HEK293 (cell line): ENCODE data around the gene KDM2B.

Experiments used
- BCL11B ChIP-seq: fragments of 450-650 bp; formaldehyde crosslinking; IDR thresholded peaks from 2 replicates; pipeline ENCODE4 v1.5.1; 2016; ENCODE audit warnings: low read depth, missing biosample characterization, missing genetic modification characterization
- GFI1B ChIP-seq: fragments of 450-650 bp; formaldehyde crosslinking; IDR thresholded peaks from 2 replicates; pipeline ENCODE4 v1.5.1; 2016; ENCODE audit warnings: missing biosample characterization, missing genetic modification characterization
- GLI4 ChIP-seq: fragments of 450-650 bp; formaldehyde crosslinking; IDR thresholded peaks from 2 replicates; pipeline ENCODE4 v1.5.1; 2016; ENCODE audit warnings: missing biosample characterization, missing genetic modification characterization
- HOXC10 ChIP-seq: sonication (generic); formaldehyde crosslinking; IDR thresholded peaks from 2 replicates; pipeline ENCODE4 v1.8.1; 2023; ENCODE audit warnings: mild to moderate bottlenecking, missing genetic modification reagents
- IKZF3 ChIP-seq: fragments of 450-650 bp; IDR thresholded peaks from 2 replicates; pipeline ENCODE4 v1.5.0; 2018; ENCODE audit warnings: missing biosample characterization, mild to moderate bottlenecking, missing genetic modification characterization, moderate library complexity
- KLF16 ChIP-seq: fragments of 450-650 bp; formaldehyde crosslinking; IDR thresholded peaks from 2 replicates; pipeline ENCODE4 v1.5.1; 2017; ENCODE audit warnings: missing biosample characterization, missing genetic modification characterization
- SETDB1 ChIP-seq: IDR thresholded peaks from one replicate; pipeline ENCODE4 v1.6.1; 2017; ENCODE audit warnings: mild to moderate bottlenecking, low read length, moderate library complexity, mixed read lengths; ENCODE audit not compliant: insufficient read length
- SP2 ChIP-seq: fragments of 450-650 bp; formaldehyde crosslinking; IDR thresholded peaks from 2 replicates; pipeline ENCODE4 v1.5.1; 2016; ENCODE audit warnings: missing biosample characterization, missing genetic modification characterization
- SP3 ChIP-seq: fragments of 450-650 bp; formaldehyde crosslinking; IDR thresholded peaks from 2 replicates; pipeline ENCODE4 v1.5.1; 2016; ENCODE audit warnings: missing biosample characterization, missing genetic modification characterization
- TCF7L2 ChIP-seq: IDR thresholded peaks from 2 replicates; pipeline ENCODE4 v1.6.1; 2011; ENCODE audit warnings: low read depth, mild to moderate bottlenecking, inconsistent platforms, low read length, moderate library complexity, borderline replicate concordance
- ZBTB17 ChIP-seq: fragments of 450-650 bp; formaldehyde crosslinking; IDR thresholded peaks from 2 replicates; pipeline ENCODE4 v1.5.1; 2016; ENCODE audit warnings: missing biosample characterization, missing genetic modification characterization
- ZBTB20 ChIP-seq: fragments of 450-650 bp; formaldehyde crosslinking; IDR thresholded peaks from 2 replicates; pipeline ENCODE4 v1.5.1; 2016; ENCODE audit warnings: missing biosample characterization, missing genetic modification characterization
- ZBTB48 ChIP-seq: fragments of 450-650 bp; formaldehyde crosslinking; IDR thresholded peaks from 2 replicates; pipeline ENCODE4 v1.5.1; 2016; ENCODE audit warnings: missing biosample characterization, missing genetic modification characterization
- ZBTB8A ChIP-seq: fragments of 450-650 bp; formaldehyde crosslinking; IDR thresholded peaks from 2 replicates; pipeline ENCODE4 v1.5.1; 2016; ENCODE audit warnings: missing biosample characterization, missing genetic modification characterization
- ZFP3 ChIP-seq: fragments of 450-650 bp; formaldehyde crosslinking; IDR thresholded peaks from 2 replicates; pipeline ENCODE4 v1.5.1; 2016; ENCODE audit warnings: low read depth, missing biosample characterization, missing genetic modification characterization
- ZNF23 ChIP-seq: fragments of 450-650 bp; formaldehyde crosslinking; IDR thresholded peaks from 2 replicates; pipeline ENCODE4 v1.5.1; 2016; ENCODE audit warnings: missing biosample characterization, missing genetic modification characterization, borderline replicate concordance
- ZNF274 ChIP-seq, 2 experiments: fragments of 200-500 bp in 1 of 2; fragments of 450-650 bp in 1 of 2; sonication (Bioruptor generic) in 1 of 2; formaldehyde crosslinking in 1 of 2; IDR thresholded peaks; 2 replicates each; pipeline versions ENCODE4 v1.5.1 to v1.6.1; 2014 to 2016; ENCODE audit warnings: borderline replicate concordance in 1 of 2, inconsistent platforms in 1 of 2, low read length in 1 of 2, missing biosample characterization in 1 of 2, missing genetic modification characterization in 1 of 2
- ZNF302 ChIP-seq: fragments of 450-650 bp; formaldehyde crosslinking; IDR thresholded peaks from 2 replicates; pipeline ENCODE4 v1.5.1; 2016; ENCODE audit warnings: missing biosample characterization, missing genetic modification characterization, low read depth
- ZNF354C ChIP-seq: fragments of 450-650 bp; formaldehyde crosslinking; IDR thresholded peaks from 2 replicates; pipeline ENCODE4 v1.5.1; 2016; ENCODE audit warnings: missing biosample characterization, missing genetic modification characterization, low read depth, borderline replicate concordance
- ZNF501 ChIP-seq: fragments of 450-650 bp; formaldehyde crosslinking; IDR thresholded peaks from 2 replicates; pipeline ENCODE4 v1.5.1; 2016; ENCODE audit warnings: missing biosample characterization, missing genetic modification characterization
- ZNF585B ChIP-seq: fragments of 450-650 bp; formaldehyde crosslinking; IDR thresholded peaks from 2 replicates; pipeline ENCODE4 v1.5.1; 2016; ENCODE audit warnings: missing biosample characterization, missing genetic modification characterization
- ZNF600 ChIP-seq: fragments of 450-650 bp; formaldehyde crosslinking; IDR thresholded peaks from 2 replicates; pipeline ENCODE4 v1.5.1; 2016; ENCODE audit warnings: missing biosample characterization, missing genetic modification characterization
- ZNF629 ChIP-seq: fragments of 450-650 bp; formaldehyde crosslinking; IDR thresholded peaks from 2 replicates; pipeline ENCODE4 v1.5.1; 2017; ENCODE audit warnings: missing biosample characterization, missing genetic modification characterization
- ZNF654 ChIP-seq: fragments of 450-650 bp; formaldehyde crosslinking; IDR thresholded peaks from 2 replicates; pipeline ENCODE4 v1.5.1; 2016; ENCODE audit warnings: low read depth, missing biosample characterization, missing genetic modification characterization
- ZNF660 ChIP-seq: fragments of 450-650 bp; IDR thresholded peaks from 2 replicates; pipeline ENCODE4 v1.5.1; 2018; ENCODE audit warnings: missing biosample characterization, mild to moderate bottlenecking, missing genetic modification characterization
- ZNF664 ChIP-seq: fragments of 450-650 bp; formaldehyde crosslinking; IDR thresholded peaks from 2 replicates; pipeline ENCODE4 v1.5.1; 2016; ENCODE audit warnings: missing biosample characterization, missing genetic modification characterization
- ZNF791 ChIP-seq: fragments of 450-650 bp; formaldehyde crosslinking; IDR thresholded peaks from 2 replicates; pipeline ENCODE4 v1.5.1; 2016; ENCODE audit warnings: missing biosample characterization, missing genetic modification characterization
- ZNF843 ChIP-seq: fragments of 450-650 bp; formaldehyde crosslinking; IDR thresholded peaks from 2 replicates; pipeline ENCODE4 v1.5.1; 2016; ENCODE audit warnings: missing biosample characterization, missing genetic modification characterization
- TF ChIP-seq, protein P1 (sequence below): fragments of 450-650 bp; formaldehyde crosslinking; conservative IDR thresholded peaks from 2 replicates; pipeline ENCODE4 v1.5.1; 2016; ENCODE audit warnings: low read depth, missing biosample characterization, missing genetic modification characterization
- TF ChIP-seq, protein P2 (sequence below): fragments of 450-650 bp; formaldehyde crosslinking; IDR thresholded peaks from 2 replicates; pipeline ENCODE4 v1.5.1; 2016; ENCODE audit warnings: missing biosample characterization, missing genetic modification characterization
- TF ChIP-seq, protein P3 (sequence below): fragments of 450-650 bp; formaldehyde crosslinking; IDR thresholded peaks from 2 replicates; pipeline ENCODE4 v1.5.1; 2016; ENCODE audit warnings: missing biosample characterization, missing genetic modification characterization
- TF ChIP-seq, protein P4 (sequence below): fragments of 450-650 bp; formaldehyde crosslinking; IDR thresholded peaks from 2 replicates; pipeline ENCODE4 v1.5.1; 2016; ENCODE audit warnings: missing biosample characterization, missing genetic modification characterization

KDM2B gene

DNA sequence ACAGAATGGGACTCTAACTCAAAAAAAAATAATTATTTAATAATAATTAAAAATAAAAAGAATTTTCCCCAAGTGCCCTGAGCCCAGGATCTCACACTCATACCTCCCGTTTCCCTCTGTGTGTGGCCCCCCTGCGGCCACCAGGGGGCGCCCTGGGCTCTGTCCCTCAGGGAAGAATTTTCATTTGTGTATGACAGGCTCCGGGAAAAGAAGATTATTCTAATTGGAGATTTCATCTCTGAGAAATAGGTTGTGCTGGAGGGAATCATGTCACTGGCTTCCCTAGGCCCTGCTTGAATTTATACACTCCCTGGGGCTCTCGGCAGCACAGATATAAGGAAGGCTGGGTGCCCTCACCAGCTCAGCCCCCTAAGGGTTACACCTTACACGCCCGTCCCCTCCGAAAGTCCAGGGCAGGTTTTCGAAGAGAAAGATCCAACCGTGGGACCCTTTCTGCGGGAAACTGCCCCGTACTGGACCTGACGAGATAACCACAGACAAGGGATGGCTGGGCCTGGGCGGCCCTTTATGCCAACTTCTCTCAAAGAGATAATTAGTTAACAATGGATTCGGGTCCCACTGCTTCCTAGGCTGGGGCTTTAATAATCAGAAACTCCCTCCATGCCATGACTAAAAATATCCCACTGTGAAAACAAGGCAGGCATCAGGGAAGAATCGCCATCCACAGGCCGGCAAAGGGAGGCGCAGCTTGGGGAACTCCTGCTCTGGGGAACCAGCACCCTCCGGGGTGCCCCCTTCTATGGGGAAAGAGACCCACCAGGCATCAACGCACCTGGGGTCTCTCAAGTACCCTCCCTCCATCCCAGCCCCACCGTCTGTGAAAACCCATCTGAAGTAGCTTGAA is 80.7 kb downstream of the KDM2B start (continued):
- TF ChIP-seq BCL11B (tag by site-specific recombination), result no peak
- peak; percentile 60 for TF ChIP-seq ZBTB17 (tag by site-specific recombination)
- peak; percentile 60; the same call in 1 of the 2 replicates for TF ChIP-seq ZBTB48 (tag by site-specific recombination)
- TF ChIP-seq TCF7L2, result no peak
- TF ChIP-seq ZNF585B, result no peak
- TF ChIP-seq ZNF302 (tag by site-specific recombination), result no peak
- TF ChIP-seq HOXC10 (CRISPR knock-in tag), result no peak
- no peak for TF ChIP-seq SETDB1
- no peak for TF ChIP-seq ZNF354C (tag by site-specific recombination)
- no peak for TF ChIP-seq ZFP3 (tag by site-specific recombination)
- TF ChIP-seq, protein P1, sequence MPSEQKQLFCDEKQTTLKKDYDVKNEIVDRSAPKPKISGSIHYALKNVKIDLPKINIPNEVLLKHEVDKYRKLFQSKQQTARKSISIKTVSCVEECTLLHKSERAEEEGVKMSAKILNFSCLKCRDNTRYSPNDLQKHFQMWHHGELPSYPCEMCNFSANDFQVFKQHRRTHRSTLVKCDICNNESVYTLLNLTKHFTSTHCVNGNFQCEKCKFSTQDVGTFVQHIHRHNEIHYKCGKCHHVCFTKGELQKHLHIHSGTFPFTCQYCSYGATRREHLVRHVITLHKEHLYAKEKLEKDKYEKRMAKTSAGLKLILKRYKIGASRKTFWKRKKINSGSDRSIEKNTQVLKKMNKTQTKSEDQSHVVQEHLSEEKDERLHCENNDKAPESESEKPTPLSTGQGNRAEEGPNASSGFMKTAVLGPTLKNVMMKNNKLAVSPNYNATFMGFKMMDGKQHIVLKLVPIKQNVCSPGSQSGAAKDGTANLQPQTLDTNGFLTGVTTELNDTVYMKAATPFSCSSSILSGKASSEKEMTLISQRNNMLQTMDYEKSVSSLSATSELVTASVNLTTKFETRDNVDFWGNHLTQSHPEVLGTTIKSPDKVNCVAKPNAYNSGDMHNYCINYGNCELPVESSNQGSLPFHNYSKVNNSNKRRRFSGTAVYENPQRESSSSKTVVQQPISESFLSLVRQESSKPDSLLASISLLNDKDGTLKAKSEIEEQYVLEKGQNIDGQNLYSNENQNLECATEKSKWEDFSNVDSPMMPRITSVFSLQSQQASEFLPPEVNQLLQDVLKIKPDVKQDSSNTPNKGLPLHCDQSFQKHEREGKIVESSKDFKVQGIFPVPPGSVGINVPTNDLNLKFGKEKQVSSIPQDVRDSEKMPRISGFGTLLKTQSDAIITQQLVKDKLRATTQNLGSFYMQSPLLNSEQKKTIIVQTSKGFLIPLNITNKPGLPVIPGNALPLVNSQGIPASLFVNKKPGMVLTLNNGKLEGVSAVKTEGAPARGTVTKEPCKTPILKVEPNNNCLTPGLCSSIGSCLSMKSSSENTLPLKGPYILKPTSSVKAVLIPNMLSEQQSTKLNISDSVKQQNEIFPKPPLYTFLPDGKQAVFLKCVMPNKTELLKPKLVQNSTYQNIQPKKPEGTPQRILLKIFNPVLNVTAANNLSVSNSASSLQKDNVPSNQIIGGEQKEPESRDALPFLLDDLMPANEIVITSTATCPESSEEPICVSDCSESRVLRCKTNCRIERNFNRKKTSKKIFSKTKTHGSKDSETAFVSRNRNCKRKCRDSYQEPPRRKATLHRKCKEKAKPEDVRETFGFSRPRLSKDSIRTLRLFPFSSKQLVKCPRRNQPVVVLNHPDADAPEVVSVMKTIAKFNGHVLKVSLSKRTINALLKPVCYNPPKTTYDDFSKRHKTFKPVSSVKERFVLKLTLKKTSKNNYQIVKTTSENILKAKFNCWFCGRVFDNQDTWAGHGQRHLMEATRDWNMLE (tag by site-specific recombination), result no peak
- TF ChIP-seq, protein P2, sequence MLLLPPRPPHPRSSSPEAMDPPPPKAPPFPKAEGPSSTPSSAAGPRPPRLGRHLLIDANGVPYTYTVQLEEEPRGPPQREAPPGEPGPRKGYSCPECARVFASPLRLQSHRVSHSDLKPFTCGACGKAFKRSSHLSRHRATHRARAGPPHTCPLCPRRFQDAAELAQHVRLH, result no peak
- TF ChIP-seq SP3 (tag by site-specific recombination), result no peak
- peak; percentile 61 for TF ChIP-seq IKZF3 (tag by site-specific recombination)
- no peak for TF ChIP-seq GFI1B (tag by site-specific recombination)
- 0 out of 2 replicates have a peak, but pooled peaks have one; percentile 17 for TF ChIP-seq ZNF629 (tag by site-specific recombination)
- no peak for TF ChIP-seq ZNF501 (tag by site-specific recombination)
- TF ChIP-seq ZNF791, result no peak
- TF ChIP-seq ZNF600 (tag by site-specific recombination), result no peak
- TF ChIP-seq, protein P3, sequence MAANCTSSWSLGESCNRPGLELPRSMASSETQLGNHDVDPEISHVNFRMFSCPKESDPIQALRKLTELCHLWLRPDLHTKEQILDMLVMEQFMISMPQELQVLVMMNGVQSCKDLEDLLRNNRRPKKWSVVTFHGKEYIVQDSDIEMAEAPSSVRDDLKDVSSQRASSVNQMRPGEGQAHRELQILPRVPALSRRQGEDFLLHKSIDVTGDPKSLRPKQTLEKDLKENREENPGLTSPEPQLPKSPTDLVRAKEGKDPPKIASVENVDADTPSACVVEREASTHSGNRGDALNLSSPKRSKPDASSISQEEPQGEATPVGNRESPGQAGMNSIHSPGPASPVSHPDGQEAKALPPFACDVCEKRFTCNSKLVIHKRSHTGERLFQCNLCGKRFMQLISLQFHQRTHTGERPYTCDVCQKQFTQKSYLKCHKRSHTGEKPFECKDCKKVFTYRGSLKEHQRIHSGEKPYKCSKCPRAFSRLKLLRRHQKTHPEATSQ (tag by site-specific recombination), result no peak
- TF ChIP-seq ZNF843 (tag by site-specific recombination), result no peak
- 0 out of 2 replicates have a peak, but pooled peaks have one; percentile 48 for TF ChIP-seq ZNF660 (tag by site-specific recombination)
- TF ChIP-seq ZBTB20 (tag by site-specific recombination), result peak; percentile 57
- no peak for TF ChIP-seq GLI4
- no peak for TF ChIP-seq ZNF664 (tag by site-specific recombination)
- TF ChIP-seq, protein P4, sequence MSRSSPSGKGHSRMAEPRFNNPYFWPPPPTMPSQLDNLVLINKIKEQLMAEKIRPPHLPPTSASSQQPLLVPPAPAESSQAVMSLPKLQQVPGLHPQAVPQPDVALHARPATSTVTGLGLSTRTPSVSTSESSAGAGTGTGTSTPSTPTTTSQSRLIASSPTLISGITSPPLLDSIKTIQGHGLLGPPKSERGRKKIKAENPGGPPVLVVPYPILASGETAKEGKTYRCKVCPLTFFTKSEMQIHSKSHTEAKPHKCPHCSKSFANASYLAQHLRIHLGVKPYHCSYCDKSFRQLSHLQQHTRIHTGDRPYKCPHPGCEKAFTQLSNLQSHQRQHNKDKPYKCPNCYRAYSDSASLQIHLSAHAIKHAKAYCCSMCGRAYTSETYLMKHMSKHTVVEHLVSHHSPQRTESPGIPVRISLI (tag by site-specific recombination), result no peak
- peak; percentile 54 for TF ChIP-seq ZBTB8A (tag by site-specific recombination)
- no peak for TF ChIP-seq KLF16 (tag by site-specific recombination)
- TF ChIP-seq ZNF274 (IDR thresholded peaks at IDR 0.05; ENCODE audit: low read length), result no peak
- no peak for TF ChIP-seq ZNF274 (tag by site-specific recombination; IDR thresholded peaks at IDR 0.05; ENCODE audit: borderline replicate concordance)
- no peak for TF ChIP-seq ZNF23 (tag by site-specific recombination)
- TF ChIP-seq ZNF654, result peak; percentile 63
- no peak for TF ChIP-seq SP2 (tag by site-specific recombination)
